HG02884 (cell line): ENCODE results near the gene CDKN2AIP.
"Not testable (repeated sequence)": the region's sequence is repeated elsewhere in the genome, so short reads cannot be mapped to it uniquely, and the experiment has no call there.

Experiments used
- ATAC-seq: cut with Tn5 transposase; IDR thresholded peaks from one replicate; pipeline ENCODE4 v1.9.1; 2021; ENCODE audit warnings: mild to moderate bottlenecking, moderate library complexity; ENCODE audit not compliant: unreplicated experiment

The CDKN2AIP gene

DNA sequence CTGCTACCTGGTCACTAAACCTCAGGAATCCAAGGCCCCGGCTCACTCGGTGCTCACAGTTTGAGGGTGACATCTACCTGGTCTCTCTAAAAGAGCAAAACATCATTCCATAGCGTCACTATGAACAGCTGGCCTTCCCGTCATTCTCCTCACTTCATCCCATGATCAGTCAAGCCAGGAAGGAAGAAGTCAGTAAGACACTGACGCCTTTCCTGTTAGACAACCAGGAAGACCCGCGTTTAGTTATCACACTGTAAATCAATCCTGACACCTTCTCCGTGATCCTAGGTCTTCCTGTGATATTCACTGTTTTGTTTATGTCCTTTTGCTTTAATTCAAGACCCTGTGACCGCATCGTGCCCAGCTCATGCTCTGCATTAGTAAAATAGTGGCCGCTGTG is 31.6 kb upstream of the CDKN2AIP start:
- ATAC-seq = no peak

DNA sequence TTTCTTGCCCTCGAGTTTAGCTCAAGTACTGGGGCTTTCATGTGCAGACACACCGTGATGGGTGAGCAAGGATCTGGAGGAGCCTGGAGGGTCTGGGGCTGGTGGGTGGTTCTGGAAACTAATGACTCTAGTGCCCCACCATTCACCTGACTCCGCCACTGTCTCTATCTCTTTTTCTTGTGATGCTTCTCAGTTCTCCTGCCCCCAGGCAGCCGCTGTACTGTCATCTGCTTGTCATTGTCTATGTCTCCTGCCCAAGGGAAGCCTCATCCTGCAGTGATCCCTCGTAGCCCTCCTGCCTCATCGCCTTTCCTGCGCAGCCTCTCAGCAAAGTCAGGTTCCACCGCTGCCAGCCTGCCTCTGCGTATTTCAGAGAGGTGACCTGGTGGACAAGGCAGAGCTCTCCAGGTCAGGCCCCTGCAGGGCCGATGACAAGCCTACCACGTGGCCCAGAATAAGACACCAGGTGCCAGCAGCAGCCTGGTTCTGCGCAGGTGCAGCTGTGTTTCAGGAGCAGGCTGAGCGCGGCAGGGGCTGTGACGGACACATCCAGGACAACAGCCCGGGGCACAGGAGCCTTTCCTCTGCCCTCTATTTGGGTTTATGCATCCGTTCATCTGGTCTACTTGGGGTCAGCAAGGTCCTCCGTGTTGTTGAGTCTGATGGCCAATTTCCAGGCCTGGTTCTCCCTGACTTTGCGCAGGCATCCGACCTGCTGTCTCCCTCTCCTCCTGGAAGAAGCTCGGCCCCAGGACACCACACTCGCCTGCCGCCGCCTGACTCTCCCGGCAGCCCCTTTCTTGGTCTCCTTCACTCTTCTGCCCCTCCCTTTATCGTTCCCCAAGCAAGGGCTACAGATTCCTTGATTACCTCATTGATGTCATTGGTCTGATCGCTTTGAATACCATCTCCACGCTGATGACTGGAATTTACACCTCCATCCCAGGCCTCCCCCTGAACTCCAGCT is 30.9 kb upstream of the CDKN2AIP start:
- ATAC-seq = no peak

DNA sequence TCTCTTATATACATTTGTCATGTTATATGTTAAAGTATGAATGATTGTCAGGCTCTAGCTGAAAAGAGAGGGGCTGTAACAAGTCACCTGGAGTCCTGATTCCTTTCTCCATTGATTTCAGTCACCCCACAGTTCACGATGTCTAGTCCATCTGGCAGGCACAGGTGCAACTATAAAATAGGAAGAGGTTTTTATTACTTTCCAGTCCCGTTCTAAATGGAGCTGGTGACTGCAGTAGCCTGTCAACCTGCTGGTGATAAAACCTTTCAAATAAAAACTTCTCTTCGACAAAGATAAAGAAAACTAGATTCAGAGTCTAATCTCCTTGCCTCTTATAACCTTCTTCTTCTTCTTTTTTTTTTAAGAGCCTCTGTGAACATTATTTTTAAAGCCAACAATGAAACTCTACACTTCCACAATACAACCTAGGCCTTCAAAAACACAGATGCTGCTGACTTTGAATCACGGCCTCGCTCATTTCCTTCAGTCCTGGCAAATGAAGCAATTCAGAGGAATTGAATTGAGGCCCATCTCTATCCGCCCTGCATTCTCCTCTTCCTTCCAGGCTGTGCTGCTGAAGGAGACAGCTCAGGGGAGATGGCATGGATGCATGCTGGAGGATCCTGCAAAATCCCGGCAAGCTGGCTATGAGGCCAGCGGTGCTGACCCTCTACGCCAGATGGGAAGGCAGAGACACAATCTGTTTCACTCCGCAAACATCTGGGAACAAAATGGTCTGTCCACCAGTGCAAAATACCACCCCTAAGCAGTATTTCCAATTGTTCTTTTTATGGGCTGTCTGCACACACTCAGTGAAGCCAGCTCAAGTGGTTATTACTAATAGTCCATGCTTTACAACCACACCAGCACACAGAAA is 27.3 kb upstream of the CDKN2AIP start:
- ATAC-seq = no peak

DNA sequence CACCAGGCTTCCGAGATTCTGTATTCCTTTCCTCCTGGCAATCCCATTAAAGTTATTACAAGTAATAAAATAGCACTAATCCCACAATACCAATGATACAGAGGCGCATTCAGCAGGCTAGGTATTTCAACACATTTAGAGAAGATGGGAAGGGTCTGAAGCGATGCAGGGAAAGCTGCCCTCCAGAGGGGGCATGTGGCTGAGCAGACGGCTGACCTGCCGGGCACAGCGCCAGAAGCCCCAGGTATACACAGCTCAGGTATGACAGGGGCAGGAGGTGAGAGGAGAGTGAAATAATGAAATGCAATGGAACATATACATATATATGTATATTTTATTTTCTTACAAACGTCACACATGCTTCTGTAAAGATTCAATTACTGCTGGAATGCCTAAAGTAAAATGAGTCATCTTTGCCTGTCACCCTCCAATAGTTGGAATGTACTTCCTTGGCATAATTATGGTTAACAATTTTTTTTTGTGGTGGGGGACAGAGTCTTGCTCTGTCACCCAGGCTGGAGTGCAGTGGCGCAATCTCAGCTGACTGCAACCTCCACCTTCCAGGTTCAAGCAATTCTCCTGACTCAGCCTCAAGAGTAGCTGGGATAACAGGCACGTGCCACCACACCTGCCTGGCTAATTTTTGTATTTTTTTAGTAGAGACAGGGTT is 21.3 kb upstream of the CDKN2AIP start:
- ATAC-seq = no peak

DNA sequence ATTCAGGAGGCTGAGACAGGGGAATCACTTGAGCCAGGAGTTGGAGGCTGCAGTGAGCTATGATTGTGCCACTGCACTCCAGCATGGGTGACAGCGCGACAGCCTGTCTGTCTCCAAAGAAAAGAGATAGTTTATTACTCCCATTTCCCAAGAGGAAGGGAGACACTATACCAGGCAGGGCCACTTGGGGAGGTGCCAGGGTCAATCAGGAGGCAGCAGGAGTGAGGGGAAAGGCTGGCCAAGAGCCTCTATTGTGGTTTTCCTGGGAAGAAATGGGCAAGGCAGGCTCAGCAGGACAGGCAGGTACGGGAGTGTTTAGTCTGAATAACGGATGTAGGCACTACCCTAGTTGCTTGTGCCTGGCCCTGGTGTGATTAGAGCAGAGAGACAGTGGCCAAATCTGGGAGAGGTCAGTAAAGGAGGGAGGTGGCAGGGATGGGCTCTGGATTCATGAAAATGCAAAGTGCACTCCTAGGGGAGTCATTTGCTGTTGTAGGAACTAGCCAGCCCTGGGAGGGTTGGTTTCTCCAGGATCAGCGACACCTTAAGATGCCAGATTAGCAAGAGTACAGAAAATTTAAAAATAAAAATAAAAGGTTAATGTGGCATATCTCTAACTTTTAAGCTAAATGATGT is 20.2 kb upstream of the CDKN2AIP start:
- ATAC-seq = no peak

DNA sequence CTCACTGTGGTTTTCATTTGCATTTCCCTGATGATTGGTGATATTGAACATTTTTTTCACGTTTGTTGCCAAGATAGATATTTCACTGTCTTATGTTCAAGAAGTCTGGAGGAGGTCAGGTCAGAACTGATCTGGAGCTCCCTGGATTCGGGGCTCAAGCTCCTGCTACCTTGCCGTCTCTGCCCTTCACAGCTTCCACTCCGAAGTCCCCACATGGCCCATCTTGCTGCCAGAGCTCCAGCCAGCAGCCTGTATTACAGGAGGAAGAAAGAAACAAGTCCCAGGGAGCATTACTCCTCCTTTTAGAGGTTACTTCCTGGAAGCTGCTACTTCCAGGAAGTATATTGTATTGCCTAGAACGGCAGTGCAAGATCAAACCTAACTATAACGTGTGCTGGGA is 17.9 kb upstream of the CDKN2AIP start:
- no peak for ATAC-seq

DNA sequence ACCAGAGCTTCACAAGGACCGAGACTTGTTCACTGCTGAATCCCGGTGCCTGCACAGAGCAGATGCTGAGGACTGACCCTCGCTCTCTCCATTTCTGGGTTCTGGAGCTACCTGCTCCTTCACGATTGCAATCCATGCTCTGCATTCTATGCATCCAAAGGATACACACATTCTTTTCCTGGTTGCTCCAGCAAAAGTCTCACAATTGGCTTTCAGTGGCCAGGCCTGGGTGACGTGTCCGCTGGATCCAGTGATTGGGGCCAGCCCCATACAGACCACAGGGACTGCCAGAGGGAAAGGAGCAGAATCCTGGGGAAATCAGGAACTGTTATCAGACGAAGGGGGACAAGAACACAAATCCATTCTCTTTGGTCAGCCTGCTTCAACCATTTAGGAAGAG is 14.9 kb upstream of the CDKN2AIP start:
- ATAC-seq = no peak

DNA sequence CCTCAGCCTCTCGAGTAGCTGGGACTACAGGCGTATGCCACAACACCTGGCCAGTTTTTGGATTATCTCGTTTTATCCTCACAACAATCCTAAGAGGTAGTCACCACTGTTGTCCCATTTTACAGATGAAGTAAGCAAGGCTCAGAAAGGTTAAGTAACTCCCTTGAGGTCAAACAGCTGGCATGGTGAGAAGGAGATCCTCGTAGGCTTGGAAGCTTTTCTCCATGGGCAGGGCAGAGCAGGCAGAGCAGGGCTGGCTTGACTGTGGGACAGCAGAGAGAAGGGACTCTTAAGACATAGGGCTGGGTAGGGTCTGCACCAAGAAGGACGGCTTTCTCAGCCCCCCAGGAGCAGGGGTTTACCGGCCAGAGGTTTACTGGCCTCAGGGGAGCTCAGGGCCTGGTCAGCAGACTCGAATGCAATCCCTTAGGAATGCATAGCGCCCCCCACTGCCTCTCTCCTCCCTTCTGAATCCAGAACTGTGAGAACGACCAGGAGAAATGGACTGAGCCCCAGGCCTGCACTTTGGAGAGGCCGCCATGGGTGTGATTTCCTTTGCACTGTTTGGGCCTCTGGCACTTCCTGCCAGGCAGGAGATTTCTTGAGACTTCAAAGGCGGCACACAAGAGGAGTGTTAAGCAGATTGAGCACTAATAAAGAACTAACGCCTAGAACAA is 14.0 kb upstream of the CDKN2AIP start:
- no peak for ATAC-seq

DNA sequence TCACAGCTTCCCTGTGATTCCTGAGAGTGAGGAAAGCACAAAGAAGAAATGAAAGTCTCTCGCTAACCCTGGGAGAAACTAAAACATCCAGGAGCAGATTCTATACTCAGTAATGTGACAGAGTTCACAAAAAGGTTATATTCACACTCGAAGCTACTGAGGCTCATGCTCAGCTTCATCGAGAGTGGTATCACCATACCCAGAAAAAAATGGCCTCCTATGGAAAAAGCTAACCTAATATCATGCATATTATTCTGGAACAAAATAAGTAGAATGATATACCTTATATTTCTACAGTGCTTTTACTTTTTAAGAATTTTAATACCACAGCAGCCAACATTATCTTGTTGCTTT is 13.5 kb upstream of the CDKN2AIP start:
- no peak for ATAC-seq

DNA sequence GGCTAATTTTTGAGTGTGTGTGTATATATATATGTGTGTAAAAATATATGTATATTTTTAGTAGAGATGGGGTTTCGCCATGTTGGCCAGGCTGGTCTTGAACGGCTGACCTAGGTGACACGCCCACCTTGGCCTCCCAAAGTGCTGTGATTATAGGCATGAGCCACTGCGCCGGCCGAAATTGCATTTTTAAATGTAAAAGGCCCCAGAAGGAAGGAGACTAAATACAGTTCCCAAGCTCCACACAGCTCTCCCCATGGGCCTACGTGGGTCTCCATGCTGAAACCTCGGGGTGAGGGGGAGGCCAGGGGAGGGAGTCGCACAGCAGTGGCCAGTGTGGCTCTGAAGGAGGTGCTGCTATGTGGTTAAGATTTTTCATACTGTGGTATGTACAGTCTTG is 12.8 kb upstream of the CDKN2AIP start:
- no peak for ATAC-seq

DNA sequence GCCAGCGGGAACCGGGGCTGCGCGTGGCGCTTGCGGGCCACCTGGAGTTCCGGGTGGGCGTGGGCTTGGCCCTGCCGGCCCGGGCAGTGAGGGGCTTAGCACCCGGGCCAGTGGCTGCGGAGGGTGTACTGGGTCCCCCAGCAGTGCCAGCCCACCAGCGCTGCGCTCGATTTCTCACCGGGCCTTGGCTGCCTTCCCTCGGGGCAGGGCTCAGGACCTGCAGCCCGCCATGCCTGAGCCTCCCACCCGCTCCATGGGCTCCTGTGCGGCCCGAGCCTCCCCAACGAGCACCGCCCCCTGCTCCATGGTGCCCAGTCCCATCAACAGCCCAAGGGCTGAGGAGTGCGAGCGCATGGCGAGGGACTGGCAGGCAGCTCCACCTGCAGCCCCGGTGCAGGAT is 11.3 kb upstream of the CDKN2AIP start:
- not testable (repeated sequence) for ATAC-seq

DNA sequence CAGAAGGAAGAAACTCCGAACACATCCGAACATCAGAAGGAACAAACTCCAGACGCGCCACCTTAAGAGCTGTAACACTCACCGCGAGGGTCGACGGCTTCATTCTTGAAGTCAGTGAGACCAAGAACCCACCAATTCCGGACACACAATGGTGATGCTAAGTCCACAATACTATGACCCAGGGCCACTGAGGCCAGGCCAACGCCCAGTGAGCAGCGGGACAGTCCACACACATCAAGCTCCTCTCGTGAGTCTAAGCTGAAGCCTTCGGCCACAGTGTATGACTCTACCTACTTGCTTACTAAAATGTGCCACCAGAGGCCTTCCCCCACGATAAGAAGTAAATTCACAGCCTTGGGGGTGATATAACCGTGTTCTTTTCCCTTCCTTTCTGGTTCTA is 10.2 kb upstream of the CDKN2AIP start:
- no peak for ATAC-seq

DNA sequence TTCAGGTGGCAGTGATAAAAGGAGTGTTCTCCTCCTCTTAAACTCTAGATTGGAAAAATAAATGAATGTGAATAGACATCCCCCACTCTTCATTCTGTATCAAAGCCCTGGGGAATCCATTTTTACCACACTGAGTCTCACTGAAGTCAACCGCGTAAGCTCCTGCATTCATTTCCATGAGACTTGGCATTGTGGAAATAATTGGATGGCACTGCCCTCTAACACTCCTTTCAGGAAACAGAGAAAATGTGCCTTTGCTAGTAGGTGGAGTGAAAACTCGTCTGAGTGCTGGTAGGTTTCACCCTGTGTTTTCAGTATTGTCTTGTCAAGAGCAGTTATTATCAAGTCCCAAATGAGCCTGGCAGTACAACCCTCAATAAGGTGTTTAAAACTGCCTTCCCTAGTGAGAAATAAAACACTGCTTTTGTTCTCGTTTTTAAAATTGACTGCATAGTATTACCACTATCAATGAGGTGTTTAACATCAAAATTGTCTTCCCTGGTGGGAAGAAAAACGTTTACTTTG is 9.7 kb upstream of the CDKN2AIP start:
- ATAC-seq = no peak

DNA sequence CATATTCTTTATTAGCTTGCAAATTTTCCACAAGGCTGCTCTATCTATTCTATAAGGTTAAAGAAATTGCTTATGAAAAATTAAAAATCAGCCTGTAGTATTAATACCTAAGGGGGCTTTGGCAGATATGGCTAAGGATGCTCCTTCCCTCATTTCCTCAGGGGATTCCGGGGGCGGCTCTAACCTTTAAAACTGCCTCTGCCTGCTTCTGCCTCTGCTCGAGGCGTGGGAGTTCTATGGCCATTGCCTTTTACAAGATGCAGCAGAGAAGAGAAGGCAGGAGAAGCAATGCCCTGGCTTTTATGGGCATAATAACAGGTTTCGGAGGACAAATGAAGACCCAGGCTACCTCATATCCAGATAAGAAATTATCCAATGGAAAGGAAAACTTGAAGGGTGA is 8.6 kb upstream of the CDKN2AIP start:
- ATAC-seq = no peak

DNA sequence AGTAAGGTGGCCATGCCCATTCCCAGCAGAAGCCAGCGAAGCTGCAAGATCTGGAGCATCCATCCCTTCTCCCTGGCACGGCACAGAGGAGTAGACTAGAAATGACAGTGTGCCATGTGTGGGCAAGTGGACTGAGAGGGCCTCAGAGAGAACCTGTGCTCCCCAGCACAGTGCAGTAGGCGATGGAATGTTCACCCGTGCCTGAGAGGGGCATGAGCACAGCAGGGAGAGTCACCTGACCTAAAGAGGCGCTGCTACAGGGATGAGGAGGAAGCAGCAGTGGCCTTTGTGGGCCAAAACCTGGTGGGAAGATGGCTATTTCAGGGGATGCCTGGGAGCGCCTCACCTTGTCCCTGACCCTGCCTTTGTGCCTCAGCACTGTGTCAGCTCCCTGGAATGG is 8.0 kb upstream of the CDKN2AIP start:
- ATAC-seq = no peak

DNA sequence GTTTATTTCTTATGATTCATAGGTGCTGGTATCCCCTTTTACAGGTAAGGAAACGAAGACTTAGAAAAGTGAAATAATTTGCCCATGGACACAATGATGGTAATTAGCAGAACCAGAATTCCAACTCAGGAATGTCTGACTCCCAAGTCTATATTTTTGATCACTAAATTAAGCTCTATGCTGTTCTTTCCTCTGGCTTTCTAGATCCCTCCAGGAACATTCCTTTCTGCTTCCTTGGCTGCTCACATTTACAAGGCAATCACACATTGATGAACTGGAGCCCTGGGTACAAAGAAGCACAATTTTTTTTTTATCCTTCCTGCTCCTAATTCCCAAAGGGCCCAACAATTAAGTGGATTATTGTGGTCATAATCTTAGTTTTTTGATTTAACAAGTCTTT is 7.0 kb upstream of the CDKN2AIP start:
- ATAC-seq = no peak

DNA sequence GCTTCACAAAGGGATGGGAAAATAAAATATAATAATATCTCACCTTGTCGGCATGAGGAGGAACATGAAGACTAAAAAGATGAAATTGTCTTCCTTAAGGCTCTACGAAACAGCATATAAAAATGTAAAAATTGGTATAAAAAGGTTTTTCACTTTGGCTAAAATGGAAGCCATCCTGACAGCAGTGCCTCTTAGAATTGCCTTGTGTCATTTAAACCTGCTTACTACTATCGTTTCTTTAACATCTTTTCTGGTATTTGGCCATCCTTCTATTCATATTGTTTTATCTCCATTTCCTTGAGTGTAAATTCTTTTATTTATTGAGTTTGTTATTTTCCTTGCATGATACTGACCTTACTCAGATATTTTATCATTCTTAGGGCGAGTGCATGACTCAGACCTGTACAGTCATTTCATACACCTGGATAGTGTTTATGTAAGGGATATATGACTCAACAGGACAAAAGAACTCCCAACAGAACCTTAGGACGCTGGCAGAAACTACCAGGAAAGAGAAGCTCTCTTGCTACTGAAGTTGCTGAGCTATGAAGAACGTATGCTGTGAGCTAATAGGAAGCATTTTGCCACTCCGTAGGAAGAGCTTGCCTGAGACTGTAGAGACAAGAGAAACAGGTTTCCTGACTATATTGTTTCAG is 5.8 kb upstream of the CDKN2AIP start:
- no peak for ATAC-seq

DNA sequence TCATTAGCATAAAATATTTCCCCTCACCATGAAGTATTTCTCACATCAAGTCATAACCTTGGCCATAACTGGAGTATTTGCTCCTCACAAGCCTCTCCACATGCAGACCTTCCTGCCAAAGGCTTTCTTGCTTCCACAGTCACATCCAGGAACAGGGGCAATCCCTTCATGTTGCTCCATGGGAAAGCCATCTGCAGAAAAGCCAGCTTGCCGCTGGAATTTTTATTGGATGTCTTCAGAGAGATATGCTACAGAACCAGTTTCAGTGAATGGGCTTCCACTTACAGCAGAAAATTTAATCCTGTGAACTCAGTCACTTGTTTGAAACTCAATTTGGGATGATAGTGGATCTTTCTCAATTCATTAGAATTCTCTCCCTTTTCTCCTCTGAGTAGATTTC is 3.2 kb upstream of the CDKN2AIP start:
- no peak for ATAC-seq

DNA sequence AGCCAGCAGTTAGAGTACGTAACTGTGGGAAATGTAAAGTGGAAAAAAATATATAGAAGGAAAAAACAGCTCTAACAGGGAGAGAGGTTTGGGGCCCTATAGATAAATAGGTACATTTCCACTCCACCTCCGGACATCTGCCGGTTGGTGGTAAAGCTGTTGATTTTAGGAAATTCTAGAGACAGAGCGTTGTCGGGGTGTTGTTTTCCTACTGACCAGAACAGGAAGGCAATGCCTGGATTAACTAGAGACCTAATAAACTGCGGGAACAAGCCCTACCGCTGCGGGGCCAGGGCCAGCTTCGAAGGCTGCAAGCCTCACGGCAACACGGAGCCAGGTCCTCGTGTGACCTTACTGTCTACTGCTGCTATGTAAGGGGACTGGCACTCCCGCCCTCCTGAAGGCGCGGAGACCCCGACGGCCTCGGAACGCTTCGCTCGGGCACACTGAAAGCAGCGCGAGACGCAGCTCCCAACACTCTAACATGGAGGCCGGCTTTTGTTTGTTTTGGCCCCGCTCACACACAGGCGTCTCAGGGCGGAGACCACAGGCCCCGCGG is 702 bp upstream of the CDKN2AIP start:
- ATAC-seq = no peak
